ENCODE results near the gene TMEM203.

DNA sequence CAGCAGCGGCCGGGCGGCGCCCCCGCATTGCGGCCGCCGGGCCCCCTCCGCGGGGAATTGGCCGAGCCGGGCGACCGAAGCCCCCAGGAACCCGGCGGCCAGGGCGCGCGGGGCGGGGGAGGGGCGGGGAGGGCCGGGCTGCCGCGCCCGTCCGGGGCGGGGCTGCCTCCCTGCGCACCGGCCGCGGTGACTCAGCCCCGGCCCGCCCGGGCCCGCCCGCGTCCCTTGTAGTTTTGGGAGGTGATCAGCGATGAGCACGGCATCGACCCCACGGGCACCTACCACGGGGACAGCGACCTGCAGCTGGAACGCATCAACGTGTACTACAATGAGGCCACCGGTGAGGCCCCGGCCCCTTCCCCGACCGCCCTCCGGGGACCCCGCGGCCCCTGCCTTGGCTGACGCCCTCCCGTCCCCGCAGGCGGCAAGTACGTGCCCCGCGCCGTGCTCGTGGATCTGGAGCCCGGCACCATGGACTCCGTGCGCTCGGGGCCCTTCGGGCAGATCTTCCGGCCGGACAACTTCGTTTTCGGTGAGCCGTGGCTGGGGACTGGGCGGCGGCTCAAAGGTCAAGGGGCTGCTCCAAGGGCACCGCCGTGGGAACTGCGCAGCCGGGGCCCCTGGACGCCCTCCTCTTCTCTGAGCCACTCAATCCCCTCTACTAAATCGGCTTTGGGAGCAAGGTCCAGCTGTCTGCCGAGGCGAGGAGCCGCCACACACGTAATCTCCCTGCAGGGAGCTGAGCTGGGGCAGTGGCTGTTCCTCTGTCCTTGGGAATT, 36.2 kb upstream of the TMEM203 start:
- TF ChIP-seq, protein P1, sequence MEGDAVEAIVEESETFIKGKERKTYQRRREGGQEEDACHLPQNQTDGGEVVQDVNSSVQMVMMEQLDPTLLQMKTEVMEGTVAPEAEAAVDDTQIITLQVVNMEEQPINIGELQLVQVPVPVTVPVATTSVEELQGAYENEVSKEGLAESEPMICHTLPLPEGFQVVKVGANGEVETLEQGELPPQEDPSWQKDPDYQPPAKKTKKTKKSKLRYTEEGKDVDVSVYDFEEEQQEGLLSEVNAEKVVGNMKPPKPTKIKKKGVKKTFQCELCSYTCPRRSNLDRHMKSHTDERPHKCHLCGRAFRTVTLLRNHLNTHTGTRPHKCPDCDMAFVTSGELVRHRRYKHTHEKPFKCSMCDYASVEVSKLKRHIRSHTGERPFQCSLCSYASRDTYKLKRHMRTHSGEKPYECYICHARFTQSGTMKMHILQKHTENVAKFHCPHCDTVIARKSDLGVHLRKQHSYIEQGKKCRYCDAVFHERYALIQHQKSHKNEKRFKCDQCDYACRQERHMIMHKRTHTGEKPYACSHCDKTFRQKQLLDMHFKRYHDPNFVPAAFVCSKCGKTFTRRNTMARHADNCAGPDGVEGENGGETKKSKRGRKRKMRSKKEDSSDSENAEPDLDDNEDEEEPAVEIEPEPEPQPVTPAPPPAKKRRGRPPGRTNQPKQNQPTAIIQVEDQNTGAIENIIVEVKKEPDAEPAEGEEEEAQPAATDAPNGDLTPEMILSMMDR (optimal IDR thresholded peaks at IDR 0.05 in 1 of 3, IDR thresholded peaks at IDR 0.05 in 1 of 3, conservative IDR thresholded peaks at IDR 0.05 in 1 of 3; ENCODE audit: extremely low read depth in 1 of 3, insufficient read depth in 2 of 3, low read length in 3 of 3): no peak
- no peak for TF ChIP-seq EZH2 (IDR thresholded peaks at IDR 0.05; ENCODE audit: low read length)

All from keratinocyte (primary cell).